Stimulated activated CD8-positive, alpha-beta memory T cell treated with anti-CD3 and anti-CD28 coated beads, Interleukin-2, amount 100 ng/mL, for 48 hours (primary cell): ENCODE measurements around the gene CCDC88C.
"Not testable (repeated sequence)": the region's sequence is repeated elsewhere in the genome, so short reads cannot be mapped to it uniquely, and the experiment has no call there.

ENCODE experiments used
- DNase-seq, 2 donors: peaks; one replicate each; pipeline ENCODE4 v3.0.0-alpha.2; 2020; ENCODE audit warnings: low read depth in 2 of 2

The CCDC88C gene

GRCh38 chr14:91227183-91227628, 190.4 kb downstream of the CCDC88C start:
- no peak for DNase-seq

- DNase-seq = not testable (repeated sequence)
Observed at GRCh38 chr14:91226360-91226759, 191.3 kb downstream of the CCDC88C start.

- no peak for DNase-seq
Observed at GRCh38 chr14:91225025-91225424, 192.6 kb downstream of the CCDC88C start.

- no peak for DNase-seq
Observed at GRCh38 chr14:91223028-91223783, 194.4 kb downstream of the CCDC88C start.
